GM23248 (cell line): ENCODE data around the gene ATG9A. TPM values are rescaled to one million over a fixed set of nuclear protein-coding genes. Genes with fewer than 3 reads are reported as not detected.

Experiments used
- DNase-seq: peaks from one replicate; pipeline ENCODE4 v3.0.0-alpha.2; 2015
- H2AFZ ChIP-seq: fragments of 200-600 bp; sonication (generic); 2 replicates; pipeline ENCODE4 v1.6.1; 2016; ENCODE audit warnings: antibody characterized with exemption
- H3F3A ChIP-seq: fragments of 200-600 bp; sonication (generic); 2 replicates; pipeline ENCODE4 v1.6.1; 2016; ENCODE audit warnings: mild to moderate bottlenecking, antibody characterized with exemption, mixed run types; ENCODE audit not compliant: insufficient read depth
- H3K27ac ChIP-seq: fragments of 200-600 bp; sonication (generic); 2 replicates; pipeline ENCODE4 v1.5.1; 2016; ENCODE audit warnings: mild to moderate bottlenecking
- H3K27me3 ChIP-seq: fragments of 200-600 bp; sonication (generic); replicated peaks from 2 replicates; pipeline ENCODE4 v1.6.1; 2016; ENCODE audit warnings: mild to moderate bottlenecking; ENCODE audit not compliant: insufficient read depth
- H3K36me3 ChIP-seq: fragments of 200-600 bp; sonication (generic); 2 replicates; pipeline ENCODE4 v1.6.1; 2016; ENCODE audit warnings: low read depth, mild to moderate bottlenecking
- H3K4me1 ChIP-seq: fragments of 200-600 bp; sonication (generic); 2 replicates; pipeline ENCODE4 v1.6.1; 2016; ENCODE audit warnings: mild to moderate bottlenecking; ENCODE audit not compliant: insufficient read depth
- H3K4me2 ChIP-seq: fragments of 200-600 bp; sonication (generic); one replicate; pipeline ENCODE4 v1.6.1; 2016; ENCODE audit warnings: mild to moderate bottlenecking; ENCODE audit not compliant: unreplicated experiment
- H3K4me3 ChIP-seq: fragments of 200-600 bp; sonication (generic); 2 replicates; pipeline ENCODE4 v1.5.1; 2016; ENCODE audit warnings: mild to moderate bottlenecking
- H3K79me2 ChIP-seq: fragments of 200-600 bp; sonication (generic); 2 replicates; pipeline ENCODE4 v1.6.1; 2016; ENCODE audit warnings: mild to moderate bottlenecking; ENCODE audit not compliant: insufficient read depth
- H3K9ac ChIP-seq: fragments of 200-600 bp; sonication (generic); 2 replicates; pipeline ENCODE4 v1.6.1; 2016; ENCODE audit warnings: mild to moderate bottlenecking
- H3K9me2 ChIP-seq: fragments of 200-600 bp; sonication (generic); 2 replicates; pipeline ENCODE4 v1.6.1; 2016; ENCODE audit warnings: mixed run types, mild to moderate bottlenecking, moderate library complexity; ENCODE audit not compliant: insufficient read depth
- H3K9me3 ChIP-seq: fragments of 200-600 bp; sonication (generic); one replicate; pipeline ENCODE4 v1.6.1; 2017; ENCODE audit warnings: low read depth
- H4K20me1 ChIP-seq: fragments of 200-600 bp; sonication (generic); 2 replicates; pipeline ENCODE4 v1.6.0; 2016; ENCODE audit not compliant: insufficient read depth
- EZH2 ChIP-seq: fragments of 200-600 bp; sonication (generic); IDR thresholded peaks from 2 replicates; pipeline ENCODE4 v1.6.1; 2018; ENCODE audit warnings: antibody characterized with exemption, mild to moderate bottlenecking; ENCODE audit not compliant: insufficient read depth, poor library complexity, severe bottlenecking
- EZH2phosphoT487 ChIP-seq: fragments of 200-600 bp; sonication (generic); IDR thresholded peaks from 2 replicates; pipeline ENCODE4 v1.6.1; 2018; ENCODE audit warnings: antibody characterized with exemption, moderate library complexity, mild to moderate bottlenecking, low read depth; ENCODE audit not compliant: insufficient read depth
- WGBS, 2 experiments: methylation state at CpG; one replicate each; pipeline ENCODE4 v1.1.6; 2015 to 2017; ENCODE audit warnings: low lambda C conversion rate in 2 of 2, low coverage in 1 of 2; ENCODE audit errors: missing lambda C conversion rate in 2 of 2; 5-methylcytosine and 5-hydroxymethylcytosine counted together
- in situ Hi-C: fragments of 300-500 bp; cut with MboI; formaldehyde crosslinking; loops from 2 replicates; pipeline ENCODE4 v1.15.0; 2020
- polyA plus RNA-seq: library from polyadenylated mRNA; unstranded; fragments of >200 nt; fragmentation: Nextera tagmentation; extraction: Ambion mirVana; gene quantifications from 2 replicates; pipeline ENCODE4 v1.2.1, GENCODE V29; 2016
- total RNA-seq: library from RNA; depleted of rRNA; stranded (reverse); fragments of >200 nt; shearing (Covaris generic); gene quantifications from 2 replicates; pipeline ENCODE4 v1.2.3, GENCODE V29; 2014

The ATG9A gene
- total and polyA plus RNA-seq, 2 experiments from 2014 or later, result 68.5 to 84.4 TPM

DNA sequence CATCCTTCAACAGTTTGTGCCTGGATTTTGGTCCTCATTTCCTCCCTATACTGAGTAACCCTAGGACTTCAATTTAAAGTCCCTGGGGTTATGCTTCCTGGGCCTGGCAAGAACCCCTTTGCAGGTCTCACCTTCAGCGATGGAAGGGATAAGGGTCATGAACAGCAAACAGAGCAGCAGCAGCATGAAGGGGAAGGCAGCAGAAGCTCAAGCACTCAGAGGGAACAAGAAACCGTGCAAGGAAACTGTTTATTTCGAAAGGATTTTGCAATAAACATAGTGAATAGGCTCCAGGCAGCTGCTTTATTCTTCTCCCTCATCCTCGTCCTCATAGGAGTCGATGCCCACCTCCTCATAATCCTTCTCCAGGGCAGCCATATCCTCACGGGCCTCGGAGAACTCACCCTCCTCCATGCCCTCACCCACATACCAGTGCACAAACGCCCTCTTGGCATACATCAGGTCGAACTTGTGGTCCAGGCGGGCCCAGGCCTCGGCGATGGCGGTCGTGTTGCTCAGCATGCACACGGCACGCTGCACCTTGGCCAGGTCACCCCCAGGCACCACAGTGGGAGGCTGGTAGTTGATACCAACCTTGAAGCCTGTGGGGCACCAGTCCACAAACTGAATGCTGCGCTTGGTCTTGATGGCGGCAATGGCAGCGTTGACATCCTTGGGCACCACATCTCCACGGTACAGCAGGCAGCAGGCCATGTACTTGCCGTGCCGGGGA is 20.8 kb upstream of the ATG9A start:
- peaks cover 22% of the 10 kb centered on the region for H3K79me2 ChIP-seq
- peak overlapping the region; percentile 80 for H3K4me2 ChIP-seq
- no peak overlapping the region for H2AFZ ChIP-seq
- in situ Hi-C loops, result no loop called here
- H3K9me3 ChIP-seq, result no peaks in the 10 kb centered on the region
- 80 to 83% methylated on average over 22 of the region's 22 CpGs for WGBS, 2 experiments
- H3K9ac ChIP-seq, result peak overlapping the region; percentile 66
- DNase-seq, result peak; percentile 33
- H3K27ac ChIP-seq, result peak overlapping the region; percentile 89
- H3F3A ChIP-seq, result peaks cover 50% of the 10 kb centered on the region
- H3K4me3 ChIP-seq, result no peak overlapping the region; the same call in 1 of the 2 replicates
- H3K4me1 ChIP-seq, result peaks cover 49% of the 10 kb centered on the region
- H3K9me2 ChIP-seq, result no peaks in the 10 kb centered on the region
- no peaks in the 10 kb centered on the region for H3K36me3 ChIP-seq
- no peaks in the 10 kb centered on the region for H4K20me1 ChIP-seq
- no peaks in the 10 kb centered on the region for H3K27me3 ChIP-seq
- TF ChIP-seq EZH2phosphoT487 (no peak), EZH2 (no peak)

DNA sequence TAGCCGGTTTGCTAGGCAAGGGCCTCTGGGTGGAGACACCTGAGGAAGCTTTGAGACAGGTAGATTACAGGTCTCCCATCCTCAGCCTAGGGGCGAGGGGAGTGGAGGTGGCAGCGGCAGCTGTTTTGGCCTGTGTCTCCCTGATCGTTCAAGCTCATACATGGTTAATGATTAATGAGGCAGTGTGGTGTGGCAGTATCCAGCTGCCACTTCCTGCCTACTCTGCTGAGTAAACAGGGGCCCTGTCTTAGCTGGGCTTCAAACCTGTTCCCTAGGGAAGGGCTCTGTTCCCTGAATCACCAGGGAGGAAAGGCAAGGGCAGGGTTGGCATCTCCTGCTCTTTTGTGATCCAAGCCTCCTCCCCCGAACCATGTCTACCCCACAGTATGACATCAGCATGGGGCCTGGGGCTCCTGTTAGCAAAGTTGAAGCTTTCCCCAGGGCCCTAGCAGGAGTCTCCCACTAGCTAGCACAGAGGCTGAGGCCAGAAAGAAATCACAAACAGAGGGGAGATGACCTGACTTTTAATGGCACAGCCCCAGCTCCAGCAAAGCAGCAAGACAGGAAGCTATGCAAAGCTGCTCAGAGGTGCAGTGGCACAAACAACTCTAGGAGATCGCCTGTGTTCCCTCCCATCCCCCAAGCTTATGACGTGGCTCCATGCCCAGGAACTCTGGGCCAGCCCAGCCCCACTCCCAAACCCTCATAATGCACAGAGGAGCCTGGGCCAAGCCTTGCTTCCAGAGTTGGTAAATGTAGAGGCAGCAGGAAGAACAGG is 20.0 kb upstream of the ATG9A start:
- 20 to 22% methylated on average over 7 of the region's 7 CpGs for WGBS, 2 experiments
- Histone ChIP-seq H2AFZ (0 out of 2 replicates have a peak overlapping the region, but pooled peaks have one; percentile 2), H3K9me3 (no peaks in the 10 kb centered on the region), H3K9me2 (no peaks in the 10 kb centered on the region), H3K4me3 (peak overlapping the region; percentile 28; the same call in 1 of the 2 replicates), H3K27me3 (no peaks in the 10 kb centered on the region), H3K4me1 (peaks cover 54% of the 10 kb centered on the region), H3K27ac (peak overlapping the region; percentile 89), H3F3A (peaks cover 43% of the 10 kb centered on the region), H3K36me3 (no peaks in the 10 kb centered on the region), H3K4me2 (peak overlapping the region; percentile 80), H3K79me2 (peaks cover 30% of the 10 kb centered on the region), H4K20me1 (no peaks in the 10 kb centered on the region), H3K9ac (peak overlapping the region; percentile 66)
- in situ Hi-C loops, result no loop called here
- DNase-seq, result peak; percentile 92
- no peak for TF ChIP-seq EZH2phosphoT487
- TF ChIP-seq EZH2, result no peak

DNA sequence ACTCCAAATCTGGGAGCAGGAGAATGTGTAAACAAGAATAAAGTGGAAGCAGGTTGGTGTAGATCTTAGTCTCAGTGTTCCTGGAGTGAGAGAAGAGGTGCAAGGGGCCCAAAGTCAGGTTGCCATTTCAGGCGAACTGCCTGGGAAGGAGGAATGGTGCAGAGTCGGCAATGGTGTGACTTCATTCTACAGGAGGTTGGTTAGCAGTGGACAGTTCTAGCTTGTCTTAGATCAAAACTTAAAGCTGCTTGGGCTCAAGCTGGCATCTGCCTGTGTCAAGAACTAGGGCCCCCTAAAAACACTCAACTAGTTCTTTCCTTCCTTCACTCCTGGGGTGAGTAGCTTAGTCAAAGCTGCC is 19.4 kb upstream of the ATG9A start:
- H3K36me3 ChIP-seq, result no peaks in the 10 kb centered on the region

DNA sequence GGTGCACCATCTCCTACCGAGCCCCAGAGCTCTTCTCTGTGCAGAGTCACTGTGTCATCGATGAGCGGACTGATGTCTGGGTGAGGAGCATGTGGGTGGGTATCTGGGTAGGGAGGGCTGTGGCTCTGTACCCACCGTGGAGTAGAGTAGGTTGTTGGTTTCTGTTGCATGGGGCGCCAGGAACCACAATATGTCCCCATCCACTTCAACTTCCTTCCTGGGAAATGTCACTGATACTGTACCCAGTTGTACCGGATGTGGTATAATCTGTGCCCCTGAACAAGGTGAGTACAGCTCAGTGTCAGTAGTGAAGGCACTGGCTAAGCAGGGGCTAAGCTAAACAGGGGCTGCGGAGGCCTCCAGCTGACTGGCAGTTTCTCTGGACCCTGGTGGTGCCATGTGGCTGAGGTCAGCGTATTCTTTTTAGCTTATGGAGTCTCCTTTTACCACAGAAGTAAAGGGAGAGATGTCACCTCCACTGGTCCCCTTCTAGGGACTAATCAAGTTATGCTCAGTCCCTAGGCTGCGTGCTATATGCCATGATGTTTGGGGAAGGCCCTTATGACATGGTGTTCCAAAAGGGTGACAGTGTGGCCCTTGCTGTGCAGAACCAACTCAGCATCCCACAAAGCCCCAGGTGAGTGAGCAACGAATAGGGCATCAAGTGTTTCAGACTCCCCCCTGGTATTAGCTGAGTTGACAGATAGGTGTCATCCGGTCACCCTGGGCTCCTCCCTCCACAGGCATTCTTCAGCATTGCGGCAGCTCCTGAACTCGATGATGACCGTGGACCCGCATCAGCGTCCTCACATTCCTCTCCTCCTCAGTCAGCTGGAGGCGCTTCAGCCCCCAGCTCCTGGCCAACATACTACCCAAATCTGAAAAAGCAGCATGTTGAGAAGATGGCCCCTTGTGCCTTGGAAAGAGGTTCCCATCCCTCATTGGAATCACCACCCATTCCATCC is 18.5 kb upstream of the ATG9A start:
- TF ChIP-seq EZH2phosphoT487 (no peak), EZH2 (no peak)
- H3K9me3 ChIP-seq, result no peaks in the 10 kb centered on the region
- DNase-seq, result no peak
- no peak overlapping the region for H3K9ac ChIP-seq
- H3K4me1 ChIP-seq, result peaks cover 49% of the 10 kb centered on the region
- H3K27ac ChIP-seq, result peak overlapping the region; percentile 89
- H4K20me1 ChIP-seq, result no peaks in the 10 kb centered on the region
- H3K36me3 ChIP-seq, result no peaks in the 10 kb centered on the region
- 92 to 96% methylated on average over 17 of the region's 17 CpGs for WGBS, 2 experiments
- no peaks in the 10 kb centered on the region for H3K27me3 ChIP-seq
- in situ Hi-C loops, result no loop called here
- H3K9me2 ChIP-seq, result no peaks in the 10 kb centered on the region
- H3K4me2 ChIP-seq, result no peak overlapping the region
- H3F3A ChIP-seq, result peaks cover 43% of the 10 kb centered on the region
- peaks cover 34% of the 10 kb centered on the region for H3K79me2 ChIP-seq
- H2AFZ ChIP-seq, result no peak overlapping the region
- no peak overlapping the region for H3K4me3 ChIP-seq

More for the DNA sequence above, 19.4 kb upstream of the ATG9A start:
- in situ Hi-C loops, result no loop called here
- H3K4me2 ChIP-seq, result peak overlapping the region; percentile 80
- H3K4me1 ChIP-seq, result peaks cover 56% of the 10 kb centered on the region
- no peaks in the 10 kb centered on the region for H3K9me2 ChIP-seq
- TF ChIP-seq EZH2phosphoT487, result no peak
- no peak for TF ChIP-seq EZH2
- H3K27me3 ChIP-seq, result no peaks in the 10 kb centered on the region
- H3K79me2 ChIP-seq, result peaks cover 34% of the 10 kb centered on the region
- H2AFZ ChIP-seq, result no peak overlapping the region
- H4K20me1 ChIP-seq, result no peaks in the 10 kb centered on the region
- peaks cover 43% of the 10 kb centered on the region for H3F3A ChIP-seq
- H3K4me3 ChIP-seq, result peak overlapping the region; percentile 28; the same call in 1 of the 2 replicates
- WGBS, 2 experiments, result 68 to 77% methylated on average over 2 of the region's 2 CpGs
- DNase-seq, result peak; percentile 24
- no peaks in the 10 kb centered on the region for H3K9me3 ChIP-seq
- H3K9ac ChIP-seq, result peak overlapping the region; percentile 66
- peak overlapping the region; percentile 89 for H3K27ac ChIP-seq
